HUDEP-2 (cell line): ENCODE results near the gene MROH9.

Source experiments
- DNase-seq, 76 experiments: peaks; one replicate each; lab custom pipeline; 2025; ENCODE audit not compliant: unreplicated experiment in 76 of 76; lab: John Stamatoyannopoulos, UW

Gene MROH9

DNA sequence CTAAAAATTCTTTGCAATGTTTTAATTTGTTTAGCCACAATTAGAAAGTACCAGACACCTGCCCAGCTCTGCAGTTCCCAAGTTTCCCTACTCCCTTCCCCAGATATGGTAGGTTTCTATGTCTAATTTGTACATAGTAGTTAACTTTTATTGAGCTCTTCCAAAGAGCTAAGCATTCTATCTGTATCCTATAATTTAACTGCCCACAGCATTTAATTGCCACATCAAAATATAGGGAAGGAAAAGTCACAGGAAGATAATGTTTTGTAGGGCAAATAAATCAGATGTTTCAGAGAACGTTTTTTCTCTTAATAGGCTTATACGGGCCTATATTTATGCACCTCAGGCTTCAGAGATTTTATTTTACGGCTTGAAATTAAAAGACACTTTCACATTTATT, 139.7 kb downstream of the MROH9 start:
- no peak for DNase-seq

- no peak for DNase-seq
These were observed 146.0 kb downstream of the MROH9 start for GRCh38 chr1:171081314-171081753.

DNA sequence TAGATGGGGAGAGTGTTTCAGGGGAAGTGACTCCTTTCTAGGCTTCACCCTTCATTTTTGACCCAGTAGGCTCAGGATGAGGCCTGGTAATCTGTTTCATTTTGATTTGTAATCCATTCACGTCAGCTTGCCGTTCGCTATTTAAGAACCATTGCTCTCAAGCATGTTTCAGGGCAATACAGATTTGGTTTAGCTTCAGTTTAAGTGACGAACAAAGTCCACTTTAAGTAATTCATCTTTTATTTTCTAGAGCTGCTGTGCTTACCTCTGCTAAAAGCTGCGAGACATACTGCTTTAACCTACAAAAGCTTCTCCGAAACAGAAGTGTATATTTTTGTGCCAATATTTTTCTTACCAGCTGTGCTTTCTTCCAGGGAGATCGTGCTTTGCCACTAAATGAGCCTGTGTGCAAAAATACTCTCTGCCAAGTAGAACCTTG, 146.4 kb downstream of the MROH9 start:
- no peak for DNase-seq

GRCh38 chr1:171082606-171083005, 147.3 kb downstream of the MROH9 start:
- DNase-seq: no peak

DNA sequence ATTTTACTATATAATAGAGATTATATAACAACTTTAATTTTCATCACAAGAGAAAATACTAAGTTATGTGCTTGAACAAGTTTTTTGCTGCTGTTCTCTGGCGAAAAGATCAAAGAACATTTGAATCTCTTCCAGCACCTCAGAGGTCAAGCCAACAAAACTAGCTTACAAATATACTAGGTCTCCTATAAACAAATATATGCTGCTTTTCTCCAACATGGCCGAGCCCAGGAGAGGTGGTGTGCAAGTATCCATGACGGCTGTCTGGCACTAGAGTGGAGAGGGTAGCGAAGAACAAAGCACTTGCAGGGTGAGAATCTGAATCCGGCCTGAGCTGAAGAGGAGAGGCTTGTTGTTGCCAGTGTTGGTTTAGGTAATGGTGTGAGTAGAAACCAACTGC, 147.9 kb downstream of the MROH9 start:
- DNase-seq: no peak

DNA sequence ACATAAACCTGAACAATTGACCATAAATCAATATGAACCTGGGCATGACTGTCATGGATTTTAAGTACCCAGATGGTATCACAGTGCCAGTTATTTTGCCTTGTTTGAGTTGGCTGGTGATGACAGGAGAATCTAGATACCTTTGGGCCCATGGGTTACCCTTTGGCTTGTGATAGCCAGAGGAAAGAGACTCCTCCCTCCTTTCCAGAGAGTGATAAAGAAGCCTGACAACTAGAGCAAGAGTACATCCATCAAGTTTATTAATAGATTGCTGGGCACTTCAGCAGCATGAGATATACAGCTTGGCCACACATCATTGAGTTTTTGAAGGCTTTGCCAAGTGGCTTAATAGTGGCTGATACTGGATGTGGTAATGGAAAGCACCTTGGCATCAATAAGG, 148.8 kb downstream of the MROH9 start:
- DNase-seq: no peak

DNA sequence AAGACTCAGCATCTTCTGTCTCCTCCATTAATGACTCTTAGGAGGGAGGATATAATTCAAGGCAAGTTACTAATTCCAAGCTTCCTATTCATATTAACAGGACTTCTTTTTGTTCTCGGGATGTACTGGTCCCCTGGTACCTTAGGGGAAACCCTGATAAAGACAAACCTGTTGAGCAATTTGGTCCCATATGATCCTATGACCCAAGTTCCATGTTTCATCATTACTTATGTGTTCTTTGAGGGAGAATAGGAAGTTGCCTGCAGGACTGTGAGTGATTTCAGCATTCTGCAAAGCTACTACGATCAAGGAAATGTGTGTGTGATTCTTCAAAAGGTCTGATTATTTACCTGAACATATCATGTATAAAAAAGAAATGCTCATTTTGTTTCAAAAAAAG, 149.5 kb downstream of the MROH9 start:
- DNase-seq: no peak

- no peak for DNase-seq
These were observed 152.6 kb downstream of the MROH9 start for GRCh38 chr1:171087896-171088295.

GRCh38 chr1:171090604-171091003, 155.3 kb downstream of the MROH9 start, which contains the start of gene FMO3:
FMO3 (plus strand) TSS chr1:171090905; CDS start chr1:171092659, 1,754 bp downstream.
- no peak for DNase-seq

GRCh38 chr1:171103862-171104261, 168.5 kb downstream of the MROH9 start:
- DNase-seq: no peak

DNA sequence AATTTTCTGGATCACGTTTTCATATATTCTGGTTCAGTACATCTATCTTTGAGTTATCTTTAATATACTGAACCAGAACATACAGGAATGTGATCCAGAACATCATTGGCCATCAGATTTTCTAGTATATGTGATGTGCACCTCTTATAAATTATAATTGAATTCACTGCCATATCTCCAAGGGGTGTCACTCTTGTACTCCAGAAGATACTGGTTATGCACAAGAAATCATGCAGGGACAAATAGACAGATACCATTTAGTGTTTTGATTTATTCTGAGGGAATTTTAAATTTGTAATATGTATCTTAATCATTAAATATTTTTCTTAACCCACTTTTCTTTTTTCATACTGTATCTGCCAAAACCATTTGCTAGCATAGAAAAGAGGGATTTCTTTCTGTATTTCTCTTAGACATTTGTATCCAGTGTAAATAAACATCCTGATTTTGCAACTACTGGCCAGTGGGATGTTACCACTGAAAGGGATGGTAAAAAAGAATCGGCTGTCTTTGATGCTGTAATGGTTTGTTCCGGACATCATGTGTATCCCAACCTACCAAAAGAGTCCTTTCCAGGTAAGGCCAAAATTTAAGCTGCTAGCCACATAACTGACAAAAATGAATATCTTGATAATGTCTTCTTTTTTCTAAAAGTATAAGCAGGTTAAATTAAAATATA, 172.1 kb downstream of the MROH9 start:
- no peak for DNase-seq

GRCh38 chr1:171107969-171108368, 172.6 kb downstream of the MROH9 start:
- DNase-seq: no peak

- no peak for DNase-seq
These were observed 174.6 kb downstream of the MROH9 start for GRCh38 chr1:171109966-171110365.

DNA sequence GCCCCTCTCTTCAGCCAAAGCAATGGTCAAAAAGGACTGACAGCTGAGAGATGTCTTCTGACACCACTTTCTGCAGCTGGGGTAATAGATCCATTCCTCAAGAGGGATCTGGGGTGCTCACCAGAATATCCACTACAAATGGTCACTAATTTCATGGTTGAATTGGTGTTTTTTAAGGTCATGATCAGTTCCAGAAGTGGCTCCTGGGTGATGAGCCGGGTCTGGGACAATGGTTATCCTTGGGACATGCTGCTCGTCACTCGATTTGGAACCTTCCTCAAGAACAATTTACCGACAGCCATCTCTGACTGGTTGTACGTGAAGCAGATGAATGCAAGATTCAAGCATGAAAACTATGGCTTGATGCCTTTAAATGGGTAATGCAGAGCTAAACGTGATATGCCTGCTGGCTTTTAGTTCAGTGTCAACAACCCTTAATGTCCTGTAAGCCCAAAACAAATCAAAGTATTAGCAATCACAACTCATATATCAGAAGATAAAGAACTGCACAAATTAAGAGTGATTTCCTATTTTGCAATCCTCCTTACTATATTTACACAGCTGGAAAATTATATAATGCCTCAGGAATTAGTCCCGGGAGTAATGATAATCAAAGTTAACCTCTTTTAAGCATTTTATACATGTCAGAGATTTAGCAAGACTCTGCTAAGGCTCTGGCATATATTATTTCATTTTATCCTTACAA, 175.4 kb downstream of the MROH9 start:
- no peak for DNase-seq

DNA sequence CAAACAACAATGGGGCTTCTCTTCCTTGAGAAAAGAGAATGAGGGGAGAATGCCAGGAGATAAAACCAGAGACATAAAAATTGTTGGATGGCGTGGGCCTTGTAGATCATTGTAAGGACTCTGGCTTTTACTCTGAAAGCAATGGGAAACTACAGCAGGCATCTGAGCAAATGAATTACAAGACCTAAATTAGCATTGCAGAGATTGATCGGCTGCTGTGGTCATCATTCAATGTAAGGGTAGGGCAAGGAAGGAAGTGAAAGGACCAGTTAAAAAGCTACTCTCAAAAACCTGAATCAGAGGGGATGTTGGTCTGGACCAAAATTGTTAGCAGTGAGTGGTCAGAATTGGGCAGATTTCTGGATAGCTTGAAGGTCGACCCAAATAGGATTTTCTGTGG, 176.8 kb downstream of the MROH9 start:
- DNase-seq: no peak

GRCh38 chr1:171113382-171113781, 178.0 kb downstream of the MROH9 start:
- DNase-seq: no peak
